Measurements from ENCODE around the gene ERVFRD-1.
"Not testable (repeated sequence)": the region's sequence is repeated elsewhere in the genome, so short reads cannot be mapped to it uniquely, and the experiment has no call there.

Gene ERVFRD-1

DNA sequence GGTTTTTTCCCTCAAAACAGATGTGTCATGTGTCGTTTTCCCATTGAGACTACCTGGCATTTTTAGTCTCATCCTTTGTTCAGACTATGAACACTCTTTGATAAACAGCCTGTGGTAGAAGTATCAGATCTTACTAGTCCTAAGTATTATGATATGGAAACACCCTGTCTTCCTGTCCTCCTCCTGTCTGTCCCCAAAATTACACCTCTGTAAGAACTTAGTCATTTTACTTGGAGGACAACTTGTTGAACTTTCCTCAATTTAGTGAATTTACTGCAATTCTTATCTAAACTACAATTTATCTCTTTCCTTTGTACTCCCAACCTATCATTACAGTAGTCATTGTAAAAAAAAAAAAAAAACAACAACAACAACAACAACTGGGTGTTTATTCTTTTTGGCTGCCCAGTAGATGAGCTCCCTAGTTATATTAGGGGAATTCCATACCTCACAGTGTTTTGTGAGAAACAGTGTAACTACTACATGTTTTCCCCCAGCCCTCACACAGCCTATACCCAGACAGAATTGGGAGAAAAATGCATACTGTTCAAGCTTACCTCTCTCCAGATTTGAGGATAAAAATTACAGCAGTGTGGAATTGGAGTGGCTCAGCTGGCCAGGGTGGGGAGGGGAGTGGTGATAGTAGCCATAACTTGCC, 18.5 kb upstream of the ERVFRD-1 start:
- DNase-seq (ENCODE audit: low read depth in 2 of 2) = no peak

DNA sequence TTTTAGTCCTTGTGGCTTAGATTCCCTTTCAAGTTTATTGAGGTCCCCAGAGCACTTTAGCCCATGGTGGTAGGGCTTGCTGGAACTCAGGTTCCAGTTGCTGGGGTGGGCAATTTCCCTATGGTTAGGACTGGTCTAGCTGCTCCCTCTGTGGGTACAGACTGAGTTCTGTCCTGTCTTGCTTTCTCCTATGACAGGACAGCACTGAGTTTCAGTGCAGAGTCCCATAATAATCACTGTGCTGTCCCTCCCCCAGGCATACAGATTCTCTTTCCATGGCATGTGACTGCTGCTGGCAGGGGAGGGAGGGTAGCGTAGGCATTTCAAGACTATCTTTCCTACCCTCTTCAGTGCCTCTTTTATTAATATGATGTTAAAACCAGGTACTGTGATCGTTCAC, 17.1 kb upstream of the ERVFRD-1 start:
- no peak for DNase-seq (ENCODE audit: low read depth in 2 of 2)

GRCh38 chr6:11126876-11127275, 15.4 kb upstream of the ERVFRD-1 start:
- DNase-seq (ENCODE audit: low read depth in 2 of 2) = no peak

- no peak for DNase-seq (ENCODE audit: low read depth in 2 of 2)
These were observed 12.5 kb upstream of the ERVFRD-1 start for GRCh38 chr6:11123978-11124377.

- DNase-seq (ENCODE audit: low read depth in 2 of 2) = no peak
These were observed 10.9 kb upstream of the ERVFRD-1 start for GRCh38 chr6:11122380-11122779.

- DNase-seq (ENCODE audit: low read depth in 2 of 2) = no peak
These were observed 10.3 kb upstream of the ERVFRD-1 start for GRCh38 chr6:11121851-11122250.

DNA sequence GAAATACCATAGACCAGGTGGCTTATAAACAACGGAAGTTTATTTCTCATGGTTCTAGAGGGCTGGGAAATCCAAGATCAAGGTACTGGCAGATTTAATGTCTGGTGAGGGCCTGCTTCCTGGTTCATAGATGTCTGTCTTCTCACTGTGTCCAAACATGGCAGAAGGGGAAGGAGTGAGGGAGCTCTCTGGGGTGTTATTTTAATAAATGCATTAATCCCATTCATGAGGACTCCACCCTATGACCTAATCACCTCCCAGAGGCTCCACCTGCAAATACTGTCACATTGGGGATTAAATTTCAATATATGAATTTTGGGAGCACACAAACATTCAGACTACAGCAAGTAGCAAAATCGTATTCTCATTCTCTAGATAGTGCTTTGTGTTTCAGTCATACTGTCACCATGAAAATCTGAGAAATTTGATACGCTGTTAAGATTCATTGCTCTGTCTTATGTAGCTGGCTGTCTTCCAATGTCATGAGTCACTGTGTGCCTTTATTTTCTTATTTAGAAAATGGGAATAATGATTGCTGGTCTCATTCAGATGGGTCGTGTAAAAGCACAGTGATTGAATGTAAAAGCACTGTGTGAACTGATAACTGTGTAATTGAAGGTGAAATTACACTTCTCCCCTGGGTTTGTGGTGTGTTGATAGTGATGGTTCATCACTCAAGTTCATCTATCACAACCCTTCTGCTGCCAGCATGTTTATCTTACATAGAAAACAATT, 8.9 kb upstream of the ERVFRD-1 start:
- no peak for DNase-seq (ENCODE audit: low read depth in 2 of 2)

GRCh38 chr6:11115808-11116536, 4.4 kb upstream of the ERVFRD-1 start:
- not testable (repeated sequence) for DNase-seq (ENCODE audit: low read depth in 2 of 2)

- DNase-seq (ENCODE audit: low read depth in 2 of 2) = no peak
These were observed 1.5 kb upstream of the ERVFRD-1 start for GRCh38 chr6:11113038-11113437.

- no peak for DNase-seq (ENCODE audit: low read depth in 2 of 2)
These were observed 378 bp upstream of the ERVFRD-1 start for GRCh38 chr6:11111769-11112437.

DNA sequence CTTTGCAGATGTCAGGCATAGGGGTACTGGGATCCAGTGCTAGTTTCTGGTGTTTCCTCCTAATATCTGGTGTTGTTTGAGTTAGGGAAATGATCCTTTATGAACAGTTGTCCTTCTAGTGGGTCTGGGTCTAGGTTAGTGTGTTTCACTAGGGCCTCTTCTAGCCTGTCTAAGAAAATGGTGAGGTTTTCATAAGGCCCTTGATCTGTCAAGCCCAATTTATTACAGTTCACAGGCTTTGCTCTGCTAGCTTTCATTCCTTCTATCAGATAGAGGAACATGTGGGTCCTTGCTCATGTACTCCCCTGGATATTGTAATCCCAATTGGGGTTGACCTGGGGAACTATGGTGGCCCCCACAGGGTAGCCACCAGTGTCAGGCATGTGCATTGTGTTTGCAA, 2.8 kb downstream of the ERVFRD-1 start:
- DNase-seq (ENCODE audit: low read depth in 2 of 2) = no peak

DNA sequence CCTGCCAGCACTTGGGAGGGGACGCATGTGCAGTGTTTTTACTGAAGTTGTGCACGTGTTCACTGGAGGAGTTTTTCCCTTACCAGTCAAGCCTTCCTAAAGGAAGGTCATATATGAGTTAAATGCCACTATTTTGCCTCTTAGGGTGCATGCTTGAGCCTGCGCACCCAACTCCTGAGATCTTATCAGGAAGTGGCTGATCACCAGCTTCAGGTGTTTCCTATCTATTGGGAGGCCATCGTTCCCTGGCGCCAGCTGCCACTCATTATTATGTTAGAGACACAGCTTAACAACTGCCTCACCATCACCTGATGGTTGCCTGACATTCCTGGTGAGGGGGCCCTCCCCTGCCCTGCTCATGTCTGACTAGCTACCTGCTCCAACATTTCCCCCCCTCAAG, 8.5 kb downstream of the ERVFRD-1 start:
- no peak for DNase-seq (ENCODE audit: low read depth in 2 of 2)

DNA sequence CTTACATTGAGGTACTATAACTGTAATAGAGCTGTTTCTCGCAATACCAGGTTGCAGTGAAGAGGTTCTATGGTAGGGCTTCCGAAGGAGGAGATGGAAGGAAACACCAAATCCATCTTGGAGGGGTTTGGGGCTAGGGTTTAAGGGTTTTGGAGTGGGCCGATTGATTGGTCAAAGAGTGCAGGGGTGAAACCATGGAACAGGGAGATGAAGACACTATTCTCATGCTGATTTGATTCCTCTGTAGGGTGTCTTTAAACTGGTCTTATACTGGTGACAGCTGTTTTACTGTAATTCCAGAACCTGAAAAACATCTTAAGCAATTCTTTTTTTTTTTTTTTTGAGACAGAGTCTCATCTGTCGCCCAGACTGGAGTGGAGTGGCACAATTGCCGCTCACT, 10.1 kb downstream of the ERVFRD-1 start:
- no peak for DNase-seq (ENCODE audit: low read depth in 2 of 2)

GRCh38 chr6:11098004-11098403, 13.5 kb downstream of the ERVFRD-1 start:
- no peak for DNase-seq (ENCODE audit: low read depth in 2 of 2)

GRCh38 chr6:11097476-11097875, 14.0 kb downstream of the ERVFRD-1 start:
- no peak for DNase-seq (ENCODE audit: low read depth in 2 of 2)

- no peak for DNase-seq (ENCODE audit: low read depth in 2 of 2)
These were observed 15.4 kb downstream of the ERVFRD-1 start for GRCh38 chr6:11096109-11096508.

- DNase-seq (ENCODE audit: low read depth in 2 of 2) = no peak
These were observed 16.6 kb downstream of the ERVFRD-1 start for GRCh38 chr6:11094941-11095340.

GRCh38 chr6:11094411-11094851, 17.1 kb downstream of the ERVFRD-1 start:
- DNase-seq (ENCODE audit: low read depth in 2 of 2) = no peak

DNA sequence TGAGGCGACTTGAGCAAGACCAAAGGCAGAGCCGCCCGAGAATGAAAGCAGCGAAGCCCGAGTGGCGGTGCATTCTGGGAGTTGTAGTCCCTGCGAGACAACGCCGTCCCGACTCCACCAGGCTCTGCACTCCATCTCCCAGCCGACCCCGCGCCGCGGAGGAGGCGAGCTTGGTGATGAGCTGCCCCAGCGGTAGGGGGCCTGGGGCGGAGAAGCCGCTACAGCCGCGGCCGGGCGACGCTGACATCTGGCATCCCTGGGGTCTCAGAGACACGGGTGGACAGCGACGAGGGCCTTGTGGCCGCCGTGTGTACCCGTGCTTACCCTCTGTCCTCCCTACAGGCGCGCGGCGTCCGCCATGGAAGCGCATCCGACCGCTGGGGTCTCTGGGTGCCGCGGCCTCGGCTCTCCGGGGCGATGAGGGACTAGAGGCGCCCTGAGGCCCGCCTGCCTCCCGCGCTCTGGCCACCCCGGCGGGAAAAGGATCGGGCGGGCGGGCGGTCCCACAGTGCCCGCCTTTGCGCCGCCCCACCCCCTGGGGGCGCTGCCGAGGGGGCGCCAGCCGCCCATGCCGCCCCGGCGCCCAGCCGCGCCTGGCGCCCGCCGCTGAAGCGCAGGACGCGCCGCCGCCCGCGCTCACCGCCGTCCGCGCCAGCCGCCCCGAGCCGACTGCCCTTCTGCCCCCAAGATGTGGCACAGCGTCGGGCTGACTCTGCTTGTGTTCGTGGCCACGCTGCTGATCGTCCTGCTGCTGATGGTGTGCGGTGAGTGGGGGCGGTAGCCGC, 17.7 kb downstream of the ERVFRD-1 start, which contains the start of gene SMIM13:
TSS of gene SMIM13 (plus strand) at position 209 of the 785 bp plus-strand sequence. CDS start at position 689, 480 bp downstream.
- DNase-seq (ENCODE audit: low read depth in 2 of 2) = peak; percentile 87 to 89

- DNase-seq (ENCODE audit: low read depth in 2 of 2) = no peak
These were observed 18.2 kb downstream of the ERVFRD-1 start for GRCh38 chr6:11093376-11093625.

DNA sequence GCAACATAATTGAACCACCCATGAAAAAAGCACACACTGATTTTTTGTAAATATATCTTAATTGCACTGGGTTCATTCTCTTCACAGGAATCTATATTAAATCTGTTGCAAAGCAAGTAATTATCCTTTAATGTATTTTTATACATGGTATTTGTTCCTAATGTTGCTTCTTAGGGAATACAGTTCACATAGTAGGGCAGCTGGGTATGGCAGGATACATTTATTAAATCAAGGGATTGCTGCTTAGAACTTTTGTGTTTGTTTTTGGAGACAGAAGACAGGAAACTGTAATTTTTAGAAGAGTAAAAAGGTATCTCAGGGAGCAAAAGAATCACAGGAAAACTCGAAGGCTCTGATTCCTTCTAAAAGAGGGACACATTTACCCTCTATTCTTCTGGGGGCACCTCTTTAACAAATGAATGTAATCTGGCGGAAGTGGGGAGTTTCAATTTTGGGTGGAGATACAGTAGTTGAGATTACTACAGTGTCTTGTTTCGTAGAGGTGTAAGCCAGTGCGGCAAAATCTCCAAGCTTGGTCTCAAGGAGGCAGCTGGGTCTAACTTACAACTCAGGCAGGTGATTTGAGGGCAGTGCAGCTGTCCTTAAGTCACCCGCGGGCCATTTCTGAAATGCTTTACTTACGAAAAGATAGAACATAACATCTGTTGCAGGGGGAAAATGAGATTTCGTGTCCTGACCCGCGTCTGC, 18.7 kb downstream of the ERVFRD-1 start:
- no peak for DNase-seq (ENCODE audit: low read depth in 2 of 2)

Measured in stimulated activated CD8-positive, alpha-beta memory T cell treated with anti-CD3 and anti-CD28 coated beads, Interleukin-15, amount 100 ng/mL, for 4 hours (primary cell).